Fibroblast of skin of right quadriceps (primary cell): ENCODE results near the gene ITGA2.
"Not testable (repeated sequence)": the region's sequence is repeated elsewhere in the genome, so short reads cannot be mapped to it uniquely, and the experiment has no call there.

Experiments
- DNase-seq: peaks from one replicate; pipeline ENCODE4 v3.0.0-alpha.2; 2013

The ITGA2 gene

GRCh38 chr5:53109443-53110127 is 120.4 kb downstream of the ITGA2 start, which contains the start of gene MOCS2:
Gene MOCS2 (minus strand): TSS chr5:53109757. CDS start chr5:53107174, 2,583 bp downstream.
- peak; percentile 87 for DNase-seq

GRCh38 chr5:53110156-53110555 is 121.0 kb downstream of the ITGA2 start:
- no peak for DNase-seq

GRCh38 chr5:53111139-53111538 is 122.0 kb downstream of the ITGA2 start:
- no peak for DNase-seq

DNA sequence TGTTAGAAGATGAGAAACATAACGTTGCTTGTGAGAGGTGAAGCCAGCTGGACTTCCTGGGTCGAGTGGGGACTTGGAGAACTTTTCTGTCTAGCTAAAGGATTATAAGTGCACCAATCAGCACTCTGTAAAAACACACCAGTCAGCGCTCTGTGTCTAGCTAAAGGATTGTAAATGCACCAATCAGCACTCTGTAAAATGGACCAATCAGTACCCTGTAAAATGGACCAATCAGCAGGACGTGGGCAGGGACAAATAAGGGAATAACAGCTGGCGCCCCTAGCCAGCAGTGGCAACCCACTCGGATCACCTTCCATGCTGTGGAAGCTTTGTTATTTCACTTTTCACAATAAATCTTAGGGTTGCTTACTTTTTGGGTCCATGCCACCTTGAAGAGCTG is 123.2 kb downstream of the ITGA2 start:
- not testable (repeated sequence) for DNase-seq

- no peak for DNase-seq
Measured at GRCh38 chr5:53112909-53113308, 123.8 kb downstream of the ITGA2 start.

- no peak for DNase-seq
Measured at GRCh38 chr5:53113947-53114346, 124.8 kb downstream of the ITGA2 start.

DNA sequence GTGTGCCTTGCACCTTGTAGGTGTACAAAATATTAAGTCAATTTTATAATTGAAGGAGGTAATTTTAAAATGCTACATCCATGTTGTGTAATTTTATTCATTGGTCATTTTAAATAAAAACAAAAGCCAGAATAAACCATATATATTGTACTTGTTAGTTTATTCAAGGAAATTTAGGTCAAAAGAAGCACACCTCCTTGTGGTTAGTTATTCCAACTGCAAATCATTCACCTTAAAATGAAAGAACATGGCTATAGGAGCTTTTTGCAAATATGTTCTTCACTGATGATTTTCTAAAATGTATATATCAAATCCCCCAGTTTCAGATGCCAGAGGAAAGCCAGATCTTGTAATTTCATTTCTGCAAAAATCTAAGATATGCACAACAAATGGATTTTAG is 125.8 kb downstream of the ITGA2 start:
- no peak for DNase-seq

- no peak for DNase-seq
Measured at GRCh38 chr5:53116597-53116996, 127.4 kb downstream of the ITGA2 start.

- DNase-seq: no peak
Measured at GRCh38 chr5:53118879-53119278, 129.7 kb downstream of the ITGA2 start.

DNA sequence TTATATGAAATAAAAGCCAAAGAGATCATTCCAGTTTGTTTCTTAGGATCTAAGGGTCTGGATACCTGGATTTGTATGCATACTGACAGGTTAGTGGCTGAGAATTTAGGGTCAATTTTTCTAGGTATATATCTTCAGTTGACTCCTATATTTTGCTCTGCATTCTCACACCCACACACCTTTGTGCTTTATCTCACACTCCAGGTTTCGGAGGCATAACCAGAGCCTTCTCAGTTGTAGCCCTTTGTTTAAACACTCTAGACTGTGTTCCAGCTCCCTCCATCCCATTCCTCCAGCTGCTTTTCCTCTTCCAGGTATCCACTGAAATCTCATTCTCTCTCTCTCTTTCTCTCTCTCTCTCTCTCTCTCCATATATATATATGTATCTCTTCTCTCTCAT is 131.0 kb downstream of the ITGA2 start:
- DNase-seq: no peak

GRCh38 chr5:53123702-53124101 is 134.6 kb downstream of the ITGA2 start:
- peak; percentile 33 for DNase-seq

DNA sequence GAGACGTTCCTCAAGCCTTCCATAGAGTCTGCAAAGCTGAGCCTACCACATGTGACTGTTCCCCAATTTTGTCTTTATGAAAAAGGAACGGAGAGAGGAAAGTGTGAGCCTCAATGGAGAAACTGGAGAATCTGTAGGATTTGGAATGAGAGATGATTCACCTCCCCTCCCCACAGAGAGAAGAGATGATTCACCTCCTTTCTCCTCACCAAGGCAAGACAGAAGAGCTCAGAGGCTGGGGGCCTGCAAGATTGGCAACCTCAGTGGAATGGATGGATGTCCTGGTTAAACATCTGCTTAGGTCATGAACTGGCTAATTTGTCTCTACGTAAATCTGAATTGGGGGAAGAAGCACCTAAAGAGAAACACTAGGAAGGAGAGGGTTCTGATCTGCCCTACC is 137.4 kb downstream of the ITGA2 start:
- DNase-seq: peak; percentile 84

DNA sequence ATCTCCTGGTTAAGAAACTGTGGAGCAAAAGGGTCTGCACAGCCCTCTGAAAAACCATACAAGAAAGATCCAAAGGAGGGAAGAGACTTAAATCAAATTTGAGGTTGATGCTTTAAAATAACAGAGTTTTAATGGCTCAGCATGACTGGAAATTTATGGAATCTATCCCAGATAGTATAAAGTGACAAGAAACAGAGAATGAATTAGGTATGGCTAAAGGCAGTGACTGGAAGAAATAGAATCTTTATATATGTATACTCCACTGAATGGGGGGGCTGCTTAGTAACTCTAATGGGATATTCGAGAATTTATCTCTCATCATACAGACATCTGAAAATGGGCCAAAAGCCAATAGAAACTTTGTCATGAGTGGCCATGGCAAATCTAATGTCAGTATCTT is 138.0 kb downstream of the ITGA2 start:
- peak; percentile 5 for DNase-seq

- DNase-seq: no peak
Measured at GRCh38 chr5:53128481-53128880, 139.3 kb downstream of the ITGA2 start.

DNA sequence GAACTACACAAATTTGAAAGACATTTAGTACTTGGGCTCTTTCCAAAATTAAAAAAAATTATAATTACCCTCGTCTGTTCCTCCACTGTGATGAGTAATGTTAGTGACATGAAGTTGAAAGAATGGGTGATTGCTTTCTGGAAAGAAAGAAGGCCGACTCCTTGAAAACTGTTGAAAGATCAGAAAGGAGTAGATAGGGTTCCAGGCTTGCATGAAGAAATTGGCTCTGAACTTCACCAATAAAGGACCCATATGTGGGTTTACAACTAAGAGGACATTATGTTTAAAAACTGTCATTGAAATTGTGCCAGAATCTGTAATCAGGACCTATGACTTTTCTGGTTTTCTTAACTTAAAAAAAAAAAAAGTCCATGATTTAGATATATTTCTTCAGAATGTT is 141.1 kb downstream of the ITGA2 start:
- DNase-seq: peak; percentile 83

- no peak for DNase-seq
Measured at GRCh38 chr5:53133020-53133419, 143.9 kb downstream of the ITGA2 start.
